K562 (cell line): ENCODE measurements around the gene PLA2G2C. TPM values are rescaled to one million over a fixed set of nuclear protein-coding genes. Genes with fewer than 3 reads are reported as not detected.

ENCODE experiments used
- ADNP ChIP-seq: fragments of 200-800 bp; sonication (Bioruptor generic); IDR thresholded peaks from 2 replicates; pipeline ENCODE4 v1.6.1; 2016; ENCODE audit warnings: missing genetic modification characterization, missing compliant biosample characterization
- JUN ChIP-seq, 2 experiments: sonication (generic) in 1 of 2; formaldehyde crosslinking in 1 of 2; IDR thresholded peaks; 2 replicates each; pipeline versions ENCODE4 v1.6.1 to v1.8.0; 2012 to 2022; ENCODE audit warnings: borderline replicate concordance in 2 of 2, mild to moderate bottlenecking in 2 of 2, improper control_type of control experiment in 1 of 2, low read depth in 1 of 2, low read length in 1 of 2, missing genetic modification reagents in 1 of 2
- KAT2B ChIP-seq: IDR thresholded peaks from one replicate; pipeline ENCODE4 v1.6.1; 2012; ENCODE audit warnings: low read depth, mild to moderate bottlenecking, control low read depth, inconsistent platforms, low read length, moderate library complexity
- MEF2D ChIP-seq: conservative IDR thresholded peaks from 2 replicates; pipeline ENCODE4 v1.6.1; 2016; ENCODE audit warnings: low read depth, missing genetic modification characterization, missing compliant biosample characterization
- MTA1 ChIP-seq: fragments of 450-650 bp; IDR thresholded peaks from 2 replicates; pipeline ENCODE4 v1.6.1; 2017; ENCODE audit warnings: borderline replicate concordance
- MYNN ChIP-seq, 2 experiments: sonication (generic); formaldehyde crosslinking in 1 of 2; IDR thresholded peaks; 2 replicates each; pipeline versions ENCODE4 v1.5.0 to v1.6.1; 2016 to 2020; ENCODE audit warnings: antibody characterized with exemption in 1 of 2, missing genetic modification reagents in 1 of 2
- NCOA6 ChIP-seq: fragments of 450-650 bp; IDR thresholded peaks from 2 replicates; pipeline ENCODE4 v1.6.1; 2017; ENCODE audit warnings: mild to moderate bottlenecking
- PCBP1 ChIP-seq: fragments of 200-400 bp; formaldehyde crosslinking; IDR thresholded peaks from 2 replicates; pipeline ENCODE4 v1.6.1; 2018; ENCODE audit warnings: mild to moderate bottlenecking, low read depth, low read length; ENCODE audit not compliant: poor library complexity, severe bottlenecking
- RHOXF2B ChIP-seq: fragments of 250-450 bp; sonication (Bioruptor Pico); conservative IDR thresholded peaks from 2 replicates; pipeline ENCODE4 v1.5.1; 2021
- SMARCE1 ChIP-seq: fragments of 450-650 bp; IDR thresholded peaks from 2 replicates; pipeline ENCODE4 v1.7.1; 2016; ENCODE audit warnings: mild to moderate bottlenecking
- STAT6 ChIP-seq: sonication (generic); formaldehyde crosslinking; IDR thresholded peaks from 2 replicates; pipeline ENCODE4 v1.8.1; 2023; ENCODE audit warnings: mild to moderate bottlenecking, missing genetic modification reagents
- TSC22D4 ChIP-seq: fragments of 450-650 bp; IDR thresholded peaks from 2 replicates; pipeline ENCODE4 v1.6.1; 2016; ENCODE audit warnings: missing genetic modification characterization, missing biosample characterization, control low read depth
- ZNF224 ChIP-seq: sonication (generic); formaldehyde crosslinking; IDR thresholded peaks from 2 replicates; pipeline ENCODE4 v1.8.0; 2022; ENCODE audit warnings: mild to moderate bottlenecking, missing genetic modification reagents
- ZNF354B ChIP-seq: fragments of 250-450 bp; sonication (Bioruptor Pico); IDR thresholded peaks from 2 replicates; pipeline ENCODE4 v1.4.0; 2020
- ZNF77 ChIP-seq: fragments of 250-450 bp; sonication (Bioruptor Pico); IDR thresholded peaks from 2 replicates; pipeline ENCODE4 v1.5.0; 2020
- polyA plus RNA-seq, 8 experiments: library from polyadenylated mRNA; depleted of rRNA in 4 of 8; stranded (reverse) in 5 of 8; unstranded in 3 of 8; fragments of >200 nt; fragmentation: Nextera tagmentation in 2 of 8; fragmentation: Illumina TruSeq in 1 of 8; extraction: Ambion mirVana in 2 of 8; extraction: Trizol in 1 of 8; gene quantifications; 2 replicates each; pipeline versions ENCODE4 v1.2.1 to v1.2.3, GENCODE V29; 2011 to 2014; ENCODE audit warnings: inconsistent platforms in 1 of 8, missing spikeins in 1 of 8
- total RNA-seq, 7 experiments: library from RNA; depleted of rRNA in 6 of 7; stranded (reverse); fragments of >200 nt in 6 of 7; fragmentation: Illumina TruSeq in 2 of 7; extraction: Trizol in 2 of 7; gene quantifications; 2 replicates each; pipeline versions ENCODE4 v1.2.1 to v1.2.3, GENCODE V29; 2011 to 2021; ENCODE audit warnings: low replicate concordance in 1 of 7
- TF ChIP-seq, protein P1 (sequence below): sonication (generic); formaldehyde crosslinking; IDR thresholded peaks from 2 replicates; pipeline ENCODE4 v1.8.0; 2022; ENCODE audit warnings: mild to moderate bottlenecking, low read depth, missing genetic modification reagents
- TF ChIP-seq, protein P2 (sequence below): IDR thresholded peaks from 3 replicates; pipeline ENCODE4 v1.6.1; 2011; ENCODE audit warnings: borderline replicate concordance, mild to moderate bottlenecking, moderate library complexity; ENCODE audit not compliant: insufficient read length; ENCODE audit errors: extremely low read depth
- TF ChIP-seq, protein P3 (sequence below): fragments of 150-350 bp; conservative IDR thresholded peaks from 2 replicates; pipeline ENCODE4 v1.6.1; 2014; ENCODE audit warnings: low read length

The PLA2G2C gene
- total and polyA plus RNA-seq, 9 of the 15 experiments (the other 6 are each of a cell fraction or from before 2014, with no cell fraction given) = 0.14 to 0.49 (median 0.21) TPM

DNA sequence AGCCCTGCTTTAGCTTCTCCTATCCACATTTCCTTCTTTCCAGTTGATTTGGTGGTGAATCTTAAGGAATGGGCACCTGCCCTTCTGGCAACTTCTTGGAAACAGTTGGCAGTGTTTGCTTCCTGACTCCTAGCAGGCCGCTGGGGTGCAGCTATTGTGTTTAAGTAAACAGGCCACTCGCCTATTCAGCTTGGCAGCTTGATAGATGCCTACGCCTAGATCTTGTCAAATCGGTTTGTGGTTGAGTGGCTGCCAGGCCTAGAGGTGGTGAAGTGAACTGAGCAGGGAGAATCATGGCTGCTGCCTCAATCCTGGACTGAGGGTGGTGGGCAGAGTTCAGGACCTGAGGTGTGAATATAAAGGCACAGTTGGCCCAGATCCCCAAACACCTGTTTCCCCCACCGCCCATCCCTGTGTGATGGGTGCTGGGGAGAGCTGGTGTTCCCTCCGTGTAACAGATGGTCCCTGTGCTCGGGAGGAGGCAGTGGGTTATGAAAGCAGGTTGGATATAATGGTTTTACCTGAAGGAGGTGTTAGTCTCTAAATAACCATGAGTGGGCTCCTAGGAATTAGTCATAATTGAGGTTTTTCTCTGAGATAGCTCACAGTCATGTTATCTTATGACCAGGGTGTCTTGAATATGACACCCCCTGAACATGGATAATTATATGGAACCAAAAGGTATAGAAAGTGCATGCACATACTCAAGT is 940 bp upstream of the PLA2G2C start (continued):
- TF ChIP-seq STAT6 (CRISPR knock-in tag) = 0 out of 2 replicates have a peak, but pooled peaks have one; percentile 53
- no peak for TF ChIP-seq MYNN (IDR thresholded peaks at IDR 0.05)
- TF ChIP-seq MYNN (CRISPR knock-in tag; IDR thresholded peaks at IDR 0.05) = no peak
- 0 out of 2 replicates have a peak, but pooled peaks have one; percentile 25 for TF ChIP-seq MEF2D (tag)
- TF ChIP-seq PCBP1 = no peak
- no peak for TF ChIP-seq ZNF354B (CRISPR knock-in tag)
- no peak for TF ChIP-seq SMARCE1
- 0 out of 2 replicates have a peak, but pooled peaks have one; percentile 37 for TF ChIP-seq RHOXF2B (CRISPR knock-in tag)
- no peak for TF ChIP-seq MTA1
- TF ChIP-seq, protein P1, sequence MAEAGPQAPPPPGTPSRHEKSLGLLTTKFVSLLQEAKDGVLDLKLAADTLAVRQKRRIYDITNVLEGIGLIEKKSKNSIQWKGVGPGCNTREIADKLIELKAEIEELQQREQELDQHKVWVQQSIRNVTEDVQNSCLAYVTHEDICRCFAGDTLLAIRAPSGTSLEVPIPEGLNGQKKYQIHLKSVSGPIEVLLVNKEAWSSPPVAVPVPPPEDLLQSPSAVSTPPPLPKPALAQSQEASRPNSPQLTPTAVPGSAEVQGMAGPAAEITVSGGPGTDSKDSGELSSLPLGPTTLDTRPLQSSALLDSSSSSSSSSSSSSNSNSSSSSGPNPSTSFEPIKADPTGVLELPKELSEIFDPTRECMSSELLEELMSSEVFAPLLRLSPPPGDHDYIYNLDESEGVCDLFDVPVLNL = no peak
- no peak for TF ChIP-seq ZNF224
- TF ChIP-seq, protein P2, sequence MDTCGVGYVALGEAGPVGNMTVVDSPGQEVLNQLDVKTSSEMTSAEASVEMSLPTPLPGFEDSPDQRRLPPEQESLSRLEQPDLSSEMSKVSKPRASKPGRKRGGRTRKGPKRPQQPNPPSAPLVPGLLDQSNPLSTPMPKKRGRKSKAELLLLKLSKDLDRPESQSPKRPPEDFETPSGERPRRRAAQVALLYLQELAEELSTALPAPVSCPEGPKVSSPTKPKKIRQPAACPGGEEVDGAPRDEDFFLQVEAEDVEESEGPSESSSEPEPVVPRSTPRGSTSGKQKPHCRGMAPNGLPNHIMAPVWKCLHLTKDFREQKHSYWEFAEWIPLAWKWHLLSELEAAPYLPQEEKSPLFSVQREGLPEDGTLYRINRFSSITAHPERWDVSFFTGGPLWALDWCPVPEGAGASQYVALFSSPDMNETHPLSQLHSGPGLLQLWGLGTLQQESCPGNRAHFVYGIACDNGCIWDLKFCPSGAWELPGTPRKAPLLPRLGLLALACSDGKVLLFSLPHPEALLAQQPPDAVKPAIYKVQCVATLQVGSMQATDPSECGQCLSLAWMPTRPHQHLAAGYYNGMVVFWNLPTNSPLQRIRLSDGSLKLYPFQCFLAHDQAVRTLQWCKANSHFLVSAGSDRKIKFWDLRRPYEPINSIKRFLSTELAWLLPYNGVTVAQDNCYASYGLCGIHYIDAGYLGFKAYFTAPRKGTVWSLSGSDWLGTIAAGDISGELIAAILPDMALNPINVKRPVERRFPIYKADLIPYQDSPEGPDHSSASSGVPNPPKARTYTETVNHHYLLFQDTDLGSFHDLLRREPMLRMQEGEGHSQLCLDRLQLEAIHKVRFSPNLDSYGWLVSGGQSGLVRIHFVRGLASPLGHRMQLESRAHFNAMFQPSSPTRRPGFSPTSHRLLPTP = no peak
- no peak for TF ChIP-seq ZNF77
- TF ChIP-seq TSC22D4 (tag) = no peak
- TF ChIP-seq KAT2B = no peak
- no peak for TF ChIP-seq NCOA6
- no peak for TF ChIP-seq JUN (IDR thresholded peaks at IDR 0.05; ENCODE audit: borderline replicate concordance, low read depth, low read length)
- no peak for TF ChIP-seq JUN (CRISPR knock-in tag; IDR thresholded peaks at IDR 0.05; ENCODE audit: borderline replicate concordance)
- TF ChIP-seq, protein P3, sequence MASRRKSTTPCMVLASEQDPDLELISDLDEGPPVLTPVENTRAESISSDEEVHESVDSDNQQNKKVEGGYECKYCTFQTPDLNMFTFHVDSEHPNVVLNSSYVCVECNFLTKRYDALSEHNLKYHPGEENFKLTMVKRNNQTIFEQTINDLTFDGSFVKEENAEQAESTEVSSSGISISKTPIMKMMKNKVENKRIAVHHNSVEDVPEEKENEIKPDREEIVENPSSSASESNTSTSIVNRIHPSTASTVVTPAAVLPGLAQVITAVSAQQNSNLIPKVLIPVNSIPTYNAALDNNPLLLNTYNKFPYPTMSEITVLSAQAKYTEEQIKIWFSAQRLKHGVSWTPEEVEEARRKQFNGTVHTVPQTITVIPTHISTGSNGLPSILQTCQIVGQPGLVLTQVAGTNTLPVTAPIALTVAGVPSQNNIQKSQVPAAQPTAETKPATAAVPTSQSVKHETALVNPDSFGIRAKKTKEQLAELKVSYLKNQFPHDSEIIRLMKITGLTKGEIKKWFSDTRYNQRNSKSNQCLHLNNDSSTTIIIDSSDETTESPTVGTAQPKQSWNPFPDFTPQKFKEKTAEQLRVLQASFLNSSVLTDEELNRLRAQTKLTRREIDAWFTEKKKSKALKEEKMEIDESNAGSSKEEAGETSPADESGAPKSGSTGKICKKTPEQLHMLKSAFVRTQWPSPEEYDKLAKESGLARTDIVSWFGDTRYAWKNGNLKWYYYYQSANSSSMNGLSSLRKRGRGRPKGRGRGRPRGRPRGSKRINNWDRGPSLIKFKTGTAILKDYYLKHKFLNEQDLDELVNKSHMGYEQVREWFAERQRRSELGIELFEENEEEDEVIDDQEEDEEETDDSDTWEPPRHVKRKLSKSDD = no peak
- no peak for TF ChIP-seq ADNP (tag)
